GM12878 (cell line): Measurements from ENCODE around the gene PTPN22. TPM values are rescaled to one million over a fixed set of nuclear protein-coding genes. Genes with fewer than 3 reads are reported as not detected.
A peak's percentile ranks its signal among the peaks of the same experiment; 100 is the strongest.

Experiments
- ATAC-seq: fragments of 200-7000 bp; cut with Tn5 transposase; 3 replicates; pipeline ENCODE4 v1.9.1; 2020; ENCODE audit warnings: mild to moderate bottlenecking, moderate library complexity
- BruUV-seq: library from RNA; stranded (reverse); fragments of 400-500 nt; replicated peaks from 2 replicates; lab custom pipeline; 2021; lab: Mats Ljungman, UMichigan
- CTCF ChIA-PET: fragments of 300-600 bp; sonication (Branson Sonifier 250); formaldehyde crosslinking; extraction: SDS; loops from one replicate; lab custom pipeline; 2021; ENCODE audit warnings: inconsistent platforms; lab: Yijun Ruan, JAX
- POLR2A ChIA-PET: fragments of 350-600 bp; formaldehyde crosslinking; extraction: SDS; loops from one replicate; lab custom pipeline; 2021; ENCODE audit warnings: inconsistent platforms; lab: Charles Lee
- RAD21 ChIA-PET: fragments of 300-600 bp; sonication (Branson Sonifier 250); formaldehyde crosslinking; loops from one replicate; lab custom pipeline; 2023; ENCODE audit warnings: antibody characterized with exemption; ENCODE audit not compliant: unreplicated experiment; lab: Charles Lee
- SMC1A ChIA-PET: fragments of 300-600 bp; sonication (Branson Sonifier 250); formaldehyde crosslinking; loops from one replicate; lab custom pipeline; 2023; ENCODE audit not compliant: unreplicated experiment, uncharacterized antibody; lab: Charles Lee
- DNase-seq: peaks from one replicate; pipeline ENCODE4 v3.0.0-alpha.2; 2011; ENCODE audit warnings: low read depth, low spot score
- FAIRE-seq: peaks from 3 replicates; lab custom pipeline; 2011; peaks lifted over from hg19 to GRCh38; lab: Jason Lieb, UNC
- H2AFZ ChIP-seq: 2 replicates; pipeline ENCODE4 v1.6.0; 2011; ENCODE audit warnings: low read depth, low read length, control low read depth; ENCODE audit not compliant: control insufficient read depth
- H3K27ac ChIP-seq: 2 replicates; pipeline ENCODE4 v1.5.1; 2011; ENCODE audit warnings: control low read depth; ENCODE audit not compliant: control insufficient read depth, insufficient read depth
- H3K27me3 ChIP-seq, 2 experiments: replicated peaks in 1 of 2; 2 replicates each; pipeline versions ENCODE4 v1.6.0 to v1.6.1; 2011; ENCODE audit warnings: low read length in 1 of 2; ENCODE audit not compliant: control insufficient read depth in 2 of 2, insufficient read depth in 2 of 2
- H3K36me3 ChIP-seq, 2 experiments: 2 replicates each; pipeline ENCODE4 v1.5.1; 2011; ENCODE audit warnings: low read length in 1 of 2; ENCODE audit not compliant: control insufficient read depth in 2 of 2, insufficient read depth in 2 of 2
- H3K4me1 ChIP-seq: 2 replicates; pipeline ENCODE4 v1.6.1; 2011; ENCODE audit warnings: mild to moderate bottlenecking, low read length, moderate library complexity, mixed read lengths; ENCODE audit not compliant: control insufficient read depth, insufficient read depth
- H3K4me2 ChIP-seq: 2 replicates; pipeline ENCODE4 v1.6.0; 2011; ENCODE audit warnings: control low read depth; ENCODE audit not compliant: control insufficient read depth, insufficient read depth
- H3K4me3 ChIP-seq: fragments of 200-600 bp; sonication (generic); 2 replicates; pipeline ENCODE4 v1.5.1; 2016
- H3K79me2 ChIP-seq: 2 replicates; pipeline ENCODE4 v1.6.0; 2011; ENCODE audit warnings: low read length; ENCODE audit not compliant: control insufficient read depth, insufficient read depth
- H3K9ac ChIP-seq: 2 replicates; pipeline ENCODE4 v1.8.0; 2011; ENCODE audit warnings: low read length, control low read depth, mixed read lengths; ENCODE audit not compliant: control insufficient read depth, insufficient read depth
- H3K9me3 ChIP-seq: replicated peaks from 3 replicates; pipeline ENCODE4 v1.5.1; 2011; ENCODE audit warnings: mild to moderate bottlenecking, low read length; ENCODE audit not compliant: control insufficient read depth, insufficient read depth
- H4K20me1 ChIP-seq: 2 replicates; pipeline ENCODE4 v1.6.0; 2011; ENCODE audit not compliant: control insufficient read depth, insufficient read depth
- BHLHE40 ChIP-seq, 2 experiments: fragments of 450-650 bp in 1 of 2; IDR thresholded peaks; 2 replicates each; pipeline ENCODE4 v1.6.1; 2011 to 2017; ENCODE audit warnings: low read depth in 2 of 2, borderline replicate concordance in 1 of 2, improper control_type of control experiment in 1 of 2, low read length in 1 of 2, mild to moderate bottlenecking in 1 of 2
- CHD1 ChIP-seq: IDR thresholded peaks from 2 replicates; pipeline ENCODE4 v1.6.1; 2012; ENCODE audit warnings: low read depth, low read length, improper control_type of control experiment
- CHD2 ChIP-seq: IDR thresholded peaks from 2 replicates; pipeline ENCODE4 v1.6.1; 2011; ENCODE audit warnings: low read depth, low read length, improper control_type of control experiment, borderline replicate concordance
- E2F8 ChIP-seq: fragments of 450-650 bp; IDR thresholded peaks from 2 replicates; pipeline ENCODE4 v1.6.1; 2018; ENCODE audit warnings: mild to moderate bottlenecking, low read depth, moderate library complexity; ENCODE audit not compliant: partially characterized antibody
- EGR1 ChIP-seq, 2 experiments: IDR thresholded peaks; 1 replicate in 1 of 2; 2 replicates in 1 of 2; pipeline ENCODE4 v1.6.1; 2011 to 2012; ENCODE audit warnings: low read depth in 2 of 2, low read length in 2 of 2, borderline replicate concordance in 1 of 2, mild to moderate bottlenecking in 1 of 2, moderate library complexity in 1 of 2
- IRF4 ChIP-seq: IDR thresholded peaks from 2 replicates; pipeline ENCODE4 v1.6.1; 2011; ENCODE audit warnings: low read depth, low read length
- JUNB ChIP-seq: IDR thresholded peaks from 2 replicates; pipeline ENCODE4 v1.6.1; 2016; ENCODE audit warnings: antibody characterized with exemption, mild to moderate bottlenecking
- NR2C1 ChIP-seq: fragments of 450-650 bp; IDR thresholded peaks from 2 replicates; pipeline ENCODE4 v1.6.1; 2017; ENCODE audit warnings: antibody characterized with exemption, mild to moderate bottlenecking, moderate library complexity
- SMARCA5 ChIP-seq: fragments of 450-650 bp; IDR thresholded peaks from 2 replicates; pipeline ENCODE4 v1.6.1; 2017; ENCODE audit warnings: mild to moderate bottlenecking
- SRF ChIP-seq, 2 experiments: IDR thresholded peaks; 2 replicates each; pipeline ENCODE4 v1.6.1; 2011; ENCODE audit warnings: low read depth in 2 of 2, low read length in 2 of 2, mild to moderate bottlenecking in 1 of 2, moderate library complexity in 1 of 2
- SUPT20H ChIP-seq: IDR thresholded peaks from 2 replicates; pipeline ENCODE4 v1.6.1; 2011; ENCODE audit warnings: low read depth, mild to moderate bottlenecking, low read length, moderate library complexity, borderline replicate concordance; ENCODE audit not compliant: control insufficient read depth
- USF1 ChIP-seq: IDR thresholded peaks from 2 replicates; pipeline ENCODE4 v1.6.1; 2011; ENCODE audit warnings: borderline replicate concordance, low read depth, mild to moderate bottlenecking, moderate library complexity, mixed read lengths, low read length; ENCODE audit not compliant: insufficient read depth; ENCODE audit errors: extremely low read length
- in situ Hi-C: fragments of 300-500 bp; cut with MboI; formaldehyde crosslinking; loops from 9 replicates; pipeline ENCODE4 v1.14.3; 2018; ENCODE audit warnings: mixed read lengths
- intact Hi-C: fragments of 100-400 bp; cut with micrococcal nuclease; formaldehyde crosslinking; loops from one replicate; pipeline ENCODE4 v1.14.2; 2022; ENCODE audit not compliant: unreplicated experiment
- polyA plus RNA-seq, 11 experiments: library from polyadenylated mRNA; depleted of rRNA in 4 of 11; unstranded in 6 of 11; stranded (reverse) in 5 of 11; fragments of >200 nt; fragmentation: Nextera tagmentation in 4 of 11; fragmentation: Illumina TruSeq in 1 of 11; extraction: Ambion mirVana in 4 of 11; extraction: Trizol in 1 of 11; gene quantifications; 1 replicate in 1 of 11; 2 replicates in 10 of 11; pipeline versions ENCODE4 v1.2.1 to v1.2.3, GENCODE V29; 2011 to 2016; ENCODE audit warnings: inconsistent platforms in 2 of 11, missing spikeins in 2 of 11, low read depth in 1 of 11
- total RNA-seq, 4 experiments: library from RNA; depleted of rRNA in 3 of 4; stranded (reverse); fragments of >200 nt in 3 of 4; fragmentation: Illumina TruSeq in 1 of 4; extraction: Trizol in 1 of 4; gene quantifications; 2 replicates each; pipeline versions ENCODE4 v1.2.1 to v1.2.3, GENCODE V29; 2013 to 2021

PTPN22 gene
- total and polyA plus RNA-seq, 10 of the 15 experiments (the other 5 are each of a cell fraction or from before 2014, with no cell fraction given): 22.8 to 65.1 (median 44.9) TPM

GRCh38 chr1:113871597-113872113 lies at the start of gene PTPN22 (continued):
- TF ChIP-seq E2F8 (peak; percentile 59), JUNB (peak; percentile 73), USF1 (no peak)

- no peak overlapping the region for H2AFZ ChIP-seq
- no peaks in the 10 kb centered on the region for H3K4me1 ChIP-seq
- no peaks in the 10 kb centered on the region; the same call in 2 of the 3 replicates for H3K9me3 ChIP-seq
- H3K27me3 ChIP-seq: no peaks in the 10 kb centered on the region
- no TSS peak for BruUV-seq
- SMC1A ChIA-PET: no interaction called here
- POLR2A ChIA-PET: no interaction called here
- in situ Hi-C loops: no loop called here
- ATAC-seq (no peak), DNase-seq (no peak), FAIRE-seq (no peak)
- H3K4me2 ChIP-seq: no peak overlapping the region
- no peak overlapping the region for H3K4me3 ChIP-seq
- CTCF ChIA-PET: interaction anchor here (1.4 to 2.3 kb wide), 3 partner anchors 10 to 83 kb away, joined by 3 to 6 read pairs (median 4); partner anchors contain the start of gene HIPK1
- RAD21 ChIA-PET: no interaction called here
- no peaks in the 10 kb centered on the region for H3K79me2 ChIP-seq
- H3K9ac ChIP-seq: no peak overlapping the region
- TF ChIP-seq SMARCA5 (no peak), CHD2 (no peak), BHLHE40 (IDR thresholded peaks at IDR 0.05; ENCODE audit: borderline replicate concordance in 1 of 2, low read depth in 2 of 2, low read length in 1 of 2) (no peak), IRF4 (no peak), CHD1 (no peak), SRF (IDR thresholded peaks at IDR 0.05; ENCODE audit: low read depth in 2 of 2, low read length in 2 of 2) (no peak), NR2C1 (no peak), EGR1 (IDR thresholded peaks at IDR 0.05; ENCODE audit: borderline replicate concordance in 1 of 2, low read depth in 2 of 2, low read length in 2 of 2) (no peak), SUPT20H (no peak)
- no peak overlapping the region for H3K27ac ChIP-seq
- no peaks in the 10 kb centered on the region for H3K36me3 ChIP-seq
- H4K20me1 ChIP-seq: no peaks in the 10 kb centered on the region
- intact Hi-C loops: no loop called here
These were observed 46.7 kb upstream of the PTPN22 start for GRCh38 chr1:113918243-113918642.
